Heart right ventricle (tissue), 16 donors: ENCODE measurements around the gene RBM14. TPM values are rescaled to one million over a fixed set of nuclear protein-coding genes. Genes with fewer than 3 reads are reported as not detected.

Experiments used
- ATAC-seq, 8 donors: fragments of 200-7000 bp; cut with Tn5 transposase; one replicate each; pipeline ENCODE4 v1.9.1; 2020; ENCODE audit warnings: mild to moderate bottlenecking in 8 of 8, moderate library complexity in 8 of 8, moderate number of reproducible peaks in 1 of 8
- DNase-seq, 2 donors: peaks; one replicate each; pipeline ENCODE4 v3.0.0-alpha.2; 2020
- H3K27ac ChIP-seq, 10 donors: fragments of 200-600 bp; sonication (generic) in 2 of 10; one replicate each; pipeline versions ENCODE4 v1.5.0 to v1.8.0; 2020 to 2022; ENCODE audit warnings: mild to moderate bottlenecking in 3 of 10
- H3K27me3 ChIP-seq, 7 donors: fragments of 200-600 bp; one replicate each; pipeline ENCODE4 v1.8.0; 2021 to 2022; ENCODE audit warnings: mild to moderate bottlenecking in 2 of 7
- H3K36me3 ChIP-seq, 9 donors: fragments of 200-600 bp; sonication (generic) in 1 of 9; one replicate each; pipeline versions ENCODE4 v1.5.0 to v1.8.0; 2020 to 2022; ENCODE audit warnings: mild to moderate bottlenecking in 2 of 9
- H3K4me1 ChIP-seq, 9 donors: fragments of 200-600 bp; sonication (generic) in 1 of 9; one replicate each; pipeline versions ENCODE4 v1.5.0 to v1.8.0; 2020 to 2022; ENCODE audit warnings: mild to moderate bottlenecking in 4 of 9
- H3K4me3 ChIP-seq, 10 donors: fragments of 200-600 bp; sonication (generic) in 2 of 10; one replicate each; pipeline versions ENCODE4 v1.5.0 to v1.8.0; 2020 to 2022; ENCODE audit warnings: mild to moderate bottlenecking in 7 of 10, moderate library complexity in 2 of 10
- H3K9me3 ChIP-seq, 11 donors: fragments of 200-600 bp in 10 of 11; sonication (generic) in 2 of 11; one replicate each; pipeline versions ENCODE4 v1.5.0 to v1.8.0; 2013 to 2022; ENCODE audit warnings: mild to moderate bottlenecking in 2 of 11, control low read depth in 1 of 11, moderate library complexity in 1 of 11
- CTCF ChIP-seq, 9 donors: fragments of 200-600 bp; sonication (generic) in 2 of 9; IDR thresholded peaks; one replicate each; pipeline versions ENCODE4 v1.5.0 to v1.8.0; 2021 to 2022; ENCODE audit warnings: antibody characterized with exemption in 9 of 9, mild to moderate bottlenecking in 5 of 9, moderate library complexity in 1 of 9
- WGBS, 2 donors: extraction: QIAGEN DNeasy Blood & Tissue Kit; methylation state at CpG; one replicate each; pipeline ENCODE4 v1.1.7; 2013; ENCODE audit warnings: inconsistent platforms in 1 of 2; 5-methylcytosine and 5-hydroxymethylcytosine counted together
- intact Hi-C, 10 donors: fragments of 100-400 bp; cut with DNase I; formaldehyde crosslinking; loops; one replicate each; pipeline versions ENCODE4 v1.11.1 to v1.14.2; 2022
- polyA plus RNA-seq, 2 donors: library from polyadenylated mRNA; stranded (reverse); fragments of 200-250 nt; gene quantifications; one replicate each; pipeline ENCODE4 v1.2.3, GENCODE V29; 2013
- total RNA-seq, 10 donors: library from RNA; stranded (reverse); fragmentation: NEBNext Ultra II Directional in 3 of 10; extraction: Animal tissue kit (Norgen Biotek cat#: 25700) in 3 of 10; gene quantifications; one replicate each; pipeline versions ENCODE4 v1.2.1 to v1.2.4, GENCODE V29; 2021 to 2023
- donor health status: Arrhythmogenic right ventricular cardiomyopathy.
- donor health status: ischemic (EF 13 %, LVEDD 7.1; RV severe dilation, severe dysfunction).
- donor health status: healthy with polysubstance abuse.
- donor health status: DM: no; HTN: yes; CAD: no.
- donor health status: DM: no; HTN: no; CAD: no.
- donor health status: ischemic (EF 25% LVEDD 6.9; RV normal size, moderate dysfunction).
- donor health status: ischemic (EF 25% LVEDD 5.7; RV mildly dilated, moderate dysfunction).
- donor health status: healthy.
- donor health status: DM: yes; HTN: yes; CAD: no.
- donor health status: Ischemic cardiomyopathy.
- donor health status: ischemic (EF 35%, LVEDD 5.7; RV mildly dilated, moderate dysfunction).
- donor health status: nonischemic (EF 11% LVEDD 7.7; RV severe dilation, severe dysfunction).
- donor health status: DM: yes; HTN: yes; CAD: no.
- donor health status: PGD.
- donor health status: ischemic (EF 29% LVEDD 5.4; RV normal size, mild dysfunction).
- donor health status: nonischemic (EF 23%, LVEDD 6.1; RV moderate dilation, normal function).

Gene RBM14
- total and polyA plus RNA-seq, 12 donors, result 16.2 to 49.7 (median 28.3) TPM

- Histone ChIP-seq H3K27me3 (no peaks in the 10 kb centered on the region), H3K4me3 (no peak overlapping the region), H3K4me1 (peaks cover 0 to 21% (median 10%) of the 10 kb centered on the region in 9 donors), H3K27ac (no peak overlapping the region), H3K36me3 (peaks cover 0 to 96% (median 18%) of the 10 kb centered on the region in 9 donors), H3K9me3 (no peaks in the 10 kb centered on the region)
- ATAC-seq (no peak), DNase-seq (no peak)
- WGBS, 2 donors, result 95 to 98% methylated on average over 2 of the region's 2 CpGs
- intact Hi-C loops, result no loop called here
- TF ChIP-seq CTCF (IDR thresholded peaks at IDR 0.05), result no peak
Measured at GRCh38 chr11:66651016-66651415, 34.6 kb downstream of the RBM14 start.

GRCh38 chr11:66652651-66653050 is 36.2 kb downstream of the RBM14 start:
- H3K4me1 ChIP-seq, result peaks cover 0 to 5% (median 0%) of the 10 kb centered on the region in 9 donors
- DNase-seq, result no peak

GRCh38 chr11:66653123-66653522 is 36.7 kb downstream of the RBM14 start:
- peaks cover 0 to 96% (median 6%) of the 10 kb centered on the region in 9 donors for H3K36me3 ChIP-seq
- H3K4me1 ChIP-seq, result peaks cover 0 to under 1% (median 0%) of the 10 kb centered on the region in 9 donors
- H3K4me3 ChIP-seq, result no peak overlapping the region
- intact Hi-C loops, result no loop called here
- TF ChIP-seq CTCF (IDR thresholded peaks at IDR 0.05), result no peak
- no peaks in the 10 kb centered on the region for H3K9me3 ChIP-seq
- ATAC-seq (no peak), DNase-seq (no peak)
- no peaks in the 10 kb centered on the region for H3K27me3 ChIP-seq
- no peak overlapping the region for H3K27ac ChIP-seq
- 87 to 90% methylated on average over 6 of the region's 6 CpGs for WGBS, 2 donors

More at GRCh38 chr11:66652651-66653050, 36.2 kb downstream of the RBM14 start:
- no peak for TF ChIP-seq CTCF (IDR thresholded peaks at IDR 0.05)
- H3K9me3 ChIP-seq, result no peaks in the 10 kb centered on the region
- WGBS, 2 donors, result 95 to 96% methylated on average over 7 of the region's 7 CpGs
- H3K36me3 ChIP-seq, result peaks cover 0 to 96% (median 6%) of the 10 kb centered on the region in 9 donors
- no peak overlapping the region for H3K4me3 ChIP-seq
- intact Hi-C loops, result no loop called here
- H3K27me3 ChIP-seq, result no peaks in the 10 kb centered on the region
- ATAC-seq, result no peak
- no peak overlapping the region for H3K27ac ChIP-seq

- ATAC-seq (no peak), DNase-seq (no peak)
- intact Hi-C loops, result no loop called here
- Histone ChIP-seq H3K27me3 (no peaks in the 10 kb centered on the region), H3K27ac (no peak overlapping the region), H3K36me3 (peaks cover 0 to 92% (median 4%) of the 10 kb centered on the region in 9 donors), H3K4me1 (peaks cover 0 to 9% (median 0%) of the 10 kb centered on the region in 9 donors), H3K4me3 (no peak overlapping the region), H3K9me3 (no peaks in the 10 kb centered on the region)
- WGBS, 2 donors, result 20 to 44% methylated on average over 2 of the region's 2 CpGs
- TF ChIP-seq CTCF (IDR thresholded peaks at IDR 0.05), result no peak
Measured at GRCh38 chr11:66659763-66660162, 43.3 kb downstream of the RBM14 start.
